KMS-11 (cell line): Measurements from ENCODE around the gene COL23A1.

Experiments used
- H2AFZ ChIP-seq: fragments of 200-600 bp; sonication (generic); 2 replicates; pipeline ENCODE4 v1.6.1; 2016; ENCODE audit warnings: antibody characterized with exemption, mixed run types, low read depth
- H3K27ac ChIP-seq: fragments of 200-600 bp; sonication (generic); 2 replicates; pipeline ENCODE4 v1.6.1; 2016; ENCODE audit warnings: mild to moderate bottlenecking, mixed run types
- H3K27me3 ChIP-seq: fragments of 200-600 bp; sonication (generic); 2 replicates; pipeline ENCODE4 v1.6.1; 2017; ENCODE audit warnings: mild to moderate bottlenecking, low read depth, mixed run types, moderate library complexity; ENCODE audit not compliant: insufficient read depth
- H3K36me3 ChIP-seq: fragments of 200-600 bp; sonication (generic); 2 replicates; pipeline ENCODE4 v1.6.1; 2017; ENCODE audit warnings: mild to moderate bottlenecking, mixed run types; ENCODE audit not compliant: insufficient read depth
- H3K4me1 ChIP-seq: fragments of 200-600 bp; sonication (generic); 2 replicates; pipeline ENCODE4 v1.6.1; 2016; ENCODE audit warnings: mild to moderate bottlenecking, low read depth, mixed run types; ENCODE audit not compliant: poor library complexity, severe bottlenecking
- H3K4me2 ChIP-seq: fragments of 200-600 bp; sonication (generic); 2 replicates; pipeline ENCODE4 v1.7.0; 2016; ENCODE audit warnings: mild to moderate bottlenecking, mixed run types
- H3K4me3 ChIP-seq: fragments of 200-600 bp; sonication (generic); IDR thresholded peaks from 2 replicates; pipeline ENCODE4 v1.6.1; 2017; ENCODE audit warnings: low read depth, low read length, mixed read lengths; ENCODE audit not compliant: insufficient read depth
- H3K79me2 ChIP-seq: fragments of 200-600 bp; sonication (generic); 2 replicates; pipeline ENCODE4 v1.6.1; 2016; ENCODE audit warnings: low read depth, mixed run types; ENCODE audit not compliant: insufficient read depth
- H3K9ac ChIP-seq: fragments of 200-600 bp; sonication (generic); 2 replicates; pipeline ENCODE4 v1.6.1; 2016; ENCODE audit warnings: mild to moderate bottlenecking, mixed run types
- H4K20me1 ChIP-seq: fragments of 200-600 bp; sonication (generic); 2 replicates; pipeline ENCODE4 v1.6.1; 2016; ENCODE audit warnings: mild to moderate bottlenecking, mixed run types; ENCODE audit not compliant: insufficient read depth
- CTCF ChIP-seq: fragments of 200-600 bp; sonication (generic); conservative IDR thresholded peaks from 2 replicates; pipeline ENCODE4 v1.6.1; 2017; ENCODE audit warnings: low read depth, mild to moderate bottlenecking, antibody characterized with exemption, low read length, moderate library complexity, mixed read lengths

The COL23A1 gene

DNA sequence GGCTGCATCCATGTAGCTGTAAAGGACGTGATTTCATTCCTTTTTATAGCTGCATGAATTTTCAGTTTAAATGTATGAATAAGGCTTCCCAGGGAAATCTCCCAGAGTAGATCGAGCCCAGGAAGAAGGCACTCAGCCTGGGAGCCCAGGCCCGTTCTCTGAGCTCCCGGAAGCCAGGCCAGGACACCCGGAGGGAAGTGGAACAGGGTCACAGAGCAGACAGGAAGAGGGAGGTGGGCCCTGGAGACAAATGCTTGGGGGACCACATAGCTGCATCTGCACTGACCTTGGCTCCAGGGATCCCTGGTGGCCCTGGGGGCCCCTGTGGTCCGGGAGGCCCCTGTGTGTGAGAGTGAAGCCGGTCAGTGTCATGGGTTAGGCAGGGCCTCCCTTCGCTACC, 337.9 kb downstream of the COL23A1 start:
- Histone ChIP-seq H3K27me3 (no peaks in the 10 kb centered on the region; the same call in 1 of the 2 replicates), H3K4me1 (no peaks in the 10 kb centered on the region), H3K9ac (no peak overlapping the region), H3K4me2 (no peak overlapping the region), H3K27ac (no peak overlapping the region), H3K4me3 (no peak overlapping the region), H3K79me2 (no peaks in the 10 kb centered on the region), H4K20me1 (no peaks in the 10 kb centered on the region), H2AFZ (no peak overlapping the region; the same call in 1 of the 2 replicates), H3K36me3 (no peaks in the 10 kb centered on the region)
- no peak for TF ChIP-seq CTCF

GRCh38 chr5:178250263-178250662, 339.9 kb downstream of the COL23A1 start:
- Histone ChIP-seq H3K4me1 (no peaks in the 10 kb centered on the region), H3K27me3 (no peaks in the 10 kb centered on the region; the same call in 1 of the 2 replicates), H3K4me2 (no peak overlapping the region)

GRCh38 chr5:178249191-178249989, 340.8 kb downstream of the COL23A1 start:
- TF ChIP-seq CTCF = no peak
- Histone ChIP-seq H3K9ac (no peak overlapping the region), H3K79me2 (no peaks in the 10 kb centered on the region), H3K27ac (no peak overlapping the region), H3K4me3 (no peak overlapping the region), H3K36me3 (no peaks in the 10 kb centered on the region), H3K27me3 (no peaks in the 10 kb centered on the region; the same call in 1 of the 2 replicates), H3K4me2 (no peak overlapping the region), H4K20me1 (no peaks in the 10 kb centered on the region), H2AFZ (no peak overlapping the region), H3K4me1 (no peaks in the 10 kb centered on the region)

More at GRCh38 chr5:178250263-178250662, 339.9 kb downstream of the COL23A1 start:
- no peak overlapping the region for H3K27ac ChIP-seq
- no peak overlapping the region for H3K9ac ChIP-seq
- no peak overlapping the region for H2AFZ ChIP-seq
- no peaks in the 10 kb centered on the region for H3K36me3 ChIP-seq
- no peak overlapping the region for H3K4me3 ChIP-seq
- no peaks in the 10 kb centered on the region for H3K79me2 ChIP-seq
- TF ChIP-seq CTCF = no peak
- no peaks in the 10 kb centered on the region for H4K20me1 ChIP-seq

- Histone ChIP-seq H3K36me3 (no peaks in the 10 kb centered on the region), H3K27me3 (no peaks in the 10 kb centered on the region), H4K20me1 (no peaks in the 10 kb centered on the region), H3K27ac (no peak overlapping the region), H3K4me1 (no peaks in the 10 kb centered on the region), H3K79me2 (no peaks in the 10 kb centered on the region), H2AFZ (no peak overlapping the region), H3K4me2 (no peak overlapping the region), H3K4me3 (no peak overlapping the region), H3K9ac (no peak overlapping the region)
- no peak for TF ChIP-seq CTCF
These were observed 341.4 kb downstream of the COL23A1 start for GRCh38 chr5:178248750-178249149.
